Measurements from ENCODE around the gene SMYD2.

Gene SMYD2

DNA sequence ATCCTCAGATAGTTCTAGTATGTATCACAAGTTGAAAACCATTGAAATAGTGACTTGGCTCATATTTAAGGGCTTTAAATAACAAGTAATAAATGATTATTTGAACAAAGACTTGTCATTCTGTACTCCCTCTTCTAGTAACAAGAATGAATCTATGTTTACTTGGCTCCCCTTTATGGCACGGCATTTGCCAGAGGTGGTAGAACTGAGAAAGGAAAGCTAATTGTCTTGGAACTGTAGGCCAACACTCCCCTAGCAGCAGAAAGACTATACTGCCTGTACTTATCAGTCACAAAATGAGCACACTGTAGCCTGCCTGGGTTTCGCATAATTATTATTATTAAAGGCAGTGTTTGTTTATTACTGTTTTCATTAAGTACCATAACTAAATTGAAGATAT, 29.6 kb upstream of the SMYD2 start:
- Histone ChIP-seq H3K9me3 (ENCODE audit: control insufficient read depth in 1 of 2, low read length in 2 of 2) (no peaks in the 10 kb centered on the region), H3K36me3 (ENCODE audit: control insufficient read depth in 1 of 2, insufficient read depth in 2 of 2, low read length in 2 of 2) (no peaks in the 10 kb centered on the region), H3K4me3 (ENCODE audit: low read depth in 1 of 2, low read length in 2 of 2) (no peak overlapping the region), H3K27ac (ENCODE audit: low read length) (no peak overlapping the region), H3K27me3 (ENCODE audit: low read depth, low read length) (no peaks in the 10 kb centered on the region), H3K4me1 (ENCODE audit: control insufficient read depth in 1 of 2, insufficient read depth in 2 of 2, low read length in 2 of 2) (no peaks in the 10 kb centered on the region)

DNA sequence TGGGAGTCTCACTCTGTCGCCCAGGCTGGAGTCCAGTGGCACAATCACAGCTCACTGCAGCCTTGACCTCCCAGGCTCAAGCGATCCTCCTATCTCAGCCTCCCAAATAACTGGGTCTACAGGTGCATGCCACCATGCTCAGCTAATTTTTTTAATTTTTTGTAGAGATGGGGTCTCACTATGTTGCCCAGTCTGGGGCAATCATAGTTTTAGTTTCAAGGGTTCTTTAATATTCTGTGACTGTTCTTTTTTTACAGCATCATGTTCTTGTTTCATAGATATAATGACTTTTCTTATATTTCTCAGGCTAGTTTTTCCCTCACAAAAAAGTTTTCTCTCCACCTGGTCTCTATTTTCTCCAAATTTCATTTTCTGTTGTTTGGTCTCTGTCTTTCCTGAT, 25.4 kb upstream of the SMYD2 start:
- no peak overlapping the region for H3K27ac ChIP-seq (ENCODE audit: low read length)
- H3K36me3 ChIP-seq (ENCODE audit: control insufficient read depth in 1 of 2, insufficient read depth in 2 of 2, low read length in 2 of 2) = no peaks in the 10 kb centered on the region
- H3K9me3 ChIP-seq (ENCODE audit: control insufficient read depth in 1 of 2, low read length in 2 of 2) = no peaks in the 10 kb centered on the region
- H3K4me1 ChIP-seq (ENCODE audit: control insufficient read depth in 1 of 2, insufficient read depth in 2 of 2, low read length in 2 of 2) = no peaks in the 10 kb centered on the region
- H3K4me3 ChIP-seq (ENCODE audit: low read depth in 1 of 2, low read length in 2 of 2) = no peak overlapping the region
- H3K27me3 ChIP-seq (ENCODE audit: low read depth, low read length) = no peaks in the 10 kb centered on the region

DNA sequence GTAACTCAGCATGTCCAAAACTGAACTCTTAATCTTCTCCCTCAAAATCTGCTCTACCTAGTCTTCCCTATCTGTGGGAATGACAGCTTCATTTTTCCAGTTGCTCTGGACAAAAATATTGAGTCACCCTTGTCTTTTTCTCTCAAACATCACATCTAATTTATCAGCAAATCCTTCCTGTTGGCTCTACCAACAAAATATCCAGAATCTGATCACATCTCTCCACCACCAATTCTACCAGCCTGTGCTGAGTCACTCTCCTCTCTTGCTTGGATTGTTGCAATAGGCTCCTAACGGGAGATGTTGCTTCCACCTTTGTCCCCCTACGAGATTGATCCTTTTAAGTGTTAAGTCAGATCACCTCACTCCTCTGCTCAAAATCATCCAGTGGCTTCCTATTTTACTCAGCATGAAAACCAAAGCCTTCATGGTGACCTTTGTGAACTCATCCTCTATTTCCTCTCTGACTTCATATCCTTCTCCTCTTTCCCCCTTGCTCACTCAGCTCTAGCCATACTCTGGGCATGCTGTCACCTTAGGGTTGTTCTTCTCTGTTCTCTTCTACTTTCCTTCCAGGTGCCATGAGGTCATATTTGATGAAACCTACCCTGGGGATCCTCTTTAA, 21.5 kb upstream of the SMYD2 start:
- no peaks in the 10 kb centered on the region for H3K9me3 ChIP-seq (ENCODE audit: control insufficient read depth in 1 of 2, low read length in 2 of 2)
- peaks cover 8% of the 10 kb centered on the region for H3K27me3 ChIP-seq (ENCODE audit: low read depth, low read length)
- no peaks in the 10 kb centered on the region for H3K36me3 ChIP-seq (ENCODE audit: control insufficient read depth in 1 of 2, insufficient read depth in 2 of 2, low read length in 2 of 2)
- H3K4me1 ChIP-seq (ENCODE audit: control insufficient read depth in 1 of 2, insufficient read depth in 2 of 2, low read length in 2 of 2) = no peaks in the 10 kb centered on the region
- no peak overlapping the region for H3K27ac ChIP-seq (ENCODE audit: low read length)
- no peak overlapping the region for H3K4me3 ChIP-seq (ENCODE audit: low read depth in 1 of 2, low read length in 2 of 2)

DNA sequence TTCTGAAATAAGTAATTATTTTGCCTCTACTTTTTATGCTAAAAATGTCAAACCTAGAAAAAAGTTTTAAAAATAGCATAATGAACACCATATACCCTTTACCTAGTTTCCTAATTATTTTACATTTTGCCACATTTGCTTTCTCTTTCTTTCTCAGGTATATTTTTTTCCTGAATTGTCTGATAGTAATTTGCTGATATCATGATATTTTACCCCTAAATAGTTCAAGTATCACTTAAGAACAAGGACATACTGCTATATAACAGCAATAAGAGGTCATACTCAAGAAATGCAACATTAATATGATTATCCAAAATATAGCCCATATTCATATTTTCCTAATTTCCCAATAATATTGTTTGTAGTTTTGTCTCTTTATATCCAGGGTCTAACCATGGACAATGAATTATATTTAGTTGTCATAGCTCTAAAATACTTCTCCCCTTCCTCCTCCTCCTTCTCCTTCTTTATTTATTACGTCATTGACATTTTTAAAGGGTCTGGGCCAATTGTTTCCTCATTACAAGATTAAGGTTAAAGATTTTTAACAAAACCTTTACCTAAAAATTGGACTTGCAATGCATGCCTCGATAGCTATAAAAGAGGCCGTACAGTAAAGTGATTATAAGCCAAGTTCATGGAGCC, 20.3 kb upstream of the SMYD2 start:
- H3K4me3 ChIP-seq (ENCODE audit: low read depth in 1 of 2, low read length in 2 of 2) = no peak overlapping the region

DNA sequence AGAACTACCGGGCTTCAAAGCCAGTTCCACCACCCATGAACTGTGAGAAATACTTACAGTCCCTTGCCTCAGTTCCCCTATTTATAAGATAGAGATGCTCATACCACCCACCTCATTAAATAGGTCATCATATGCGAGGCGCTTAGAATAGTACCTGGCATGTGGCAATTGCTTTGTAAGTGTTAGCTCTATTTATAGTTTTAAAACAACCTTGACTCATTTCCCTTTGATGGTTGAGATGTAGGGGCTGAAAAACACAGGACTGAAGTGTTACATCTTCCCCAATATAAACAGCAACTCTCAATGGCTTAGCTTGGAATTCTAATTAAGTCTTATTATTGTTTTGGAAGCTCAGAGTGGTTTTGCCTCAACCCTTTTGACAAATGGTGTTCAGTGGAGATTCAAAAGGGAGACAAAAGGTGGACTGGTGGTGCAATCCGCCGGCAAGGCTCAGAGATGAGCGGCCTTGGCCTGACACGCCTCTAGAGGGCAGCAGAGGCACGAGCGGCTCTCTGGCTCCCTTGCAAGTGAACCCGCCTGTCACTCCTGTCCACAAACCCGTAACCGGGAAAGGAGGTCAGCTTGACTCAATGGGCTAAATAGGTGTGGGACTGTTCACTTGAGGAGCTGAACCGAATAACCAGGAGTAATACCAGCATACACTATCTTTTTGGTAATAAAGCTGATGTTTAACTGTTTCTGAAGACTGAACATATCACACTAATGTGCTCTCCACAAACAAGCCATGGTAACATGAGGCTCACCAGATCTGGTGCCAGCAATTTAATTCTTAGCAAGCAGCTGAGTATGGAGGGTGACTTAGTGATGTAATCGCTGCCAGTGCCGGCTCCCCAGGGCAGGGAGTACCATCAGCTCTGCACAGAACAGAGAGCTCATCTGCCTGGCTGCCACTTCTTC, 19.5 kb upstream of the SMYD2 start:
- no peak overlapping the region for H3K27ac ChIP-seq (ENCODE audit: low read length)

More for the DNA sequence above, 20.3 kb upstream of the SMYD2 start:
- H3K27ac ChIP-seq (ENCODE audit: low read length) = no peak overlapping the region
- no peaks in the 10 kb centered on the region for H3K36me3 ChIP-seq (ENCODE audit: control insufficient read depth in 1 of 2, insufficient read depth in 2 of 2, low read length in 2 of 2)
- peaks cover 8% of the 10 kb centered on the region for H3K27me3 ChIP-seq (ENCODE audit: low read depth, low read length)
- no peaks in the 10 kb centered on the region for H3K9me3 ChIP-seq (ENCODE audit: control insufficient read depth in 1 of 2, low read length in 2 of 2)
- no peaks in the 10 kb centered on the region for H3K4me1 ChIP-seq (ENCODE audit: control insufficient read depth in 1 of 2, insufficient read depth in 2 of 2, low read length in 2 of 2)

DNA sequence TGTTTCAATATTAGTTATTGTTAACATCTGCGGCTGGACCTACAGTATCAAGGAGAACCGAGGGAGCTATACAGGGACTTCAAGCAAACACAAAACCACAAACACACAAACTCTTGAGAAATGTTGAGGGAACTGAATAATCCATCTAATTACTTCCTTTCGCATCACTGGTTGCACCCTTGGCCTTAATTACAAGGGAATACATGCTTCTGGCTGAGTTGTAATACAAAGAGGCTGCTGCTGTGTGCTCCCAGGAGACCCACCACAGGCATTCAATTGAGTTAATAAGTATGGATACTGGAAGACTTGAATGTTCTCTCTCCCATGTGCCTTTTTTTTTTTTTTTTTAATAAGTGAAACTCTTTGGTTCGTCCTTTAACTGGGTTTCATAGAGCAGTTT, 16.8 kb upstream of the SMYD2 start:
- Histone ChIP-seq H3K4me3 (ENCODE audit: low read depth in 1 of 2, low read length in 2 of 2) (no peak overlapping the region), H3K27me3 (ENCODE audit: low read depth, low read length) (peaks cover 8% of the 10 kb centered on the region)

More for the DNA sequence above, 19.5 kb upstream of the SMYD2 start:
- H3K4me1 ChIP-seq (ENCODE audit: control insufficient read depth in 1 of 2, insufficient read depth in 2 of 2, low read length in 2 of 2) = no peaks in the 10 kb centered on the region
- no peak overlapping the region for H3K4me3 ChIP-seq (ENCODE audit: low read depth in 1 of 2, low read length in 2 of 2)
- H3K9me3 ChIP-seq (ENCODE audit: control insufficient read depth in 1 of 2, low read length in 2 of 2) = no peaks in the 10 kb centered on the region
- H3K27me3 ChIP-seq (ENCODE audit: low read depth, low read length) = peaks cover 8% of the 10 kb centered on the region
- H3K36me3 ChIP-seq (ENCODE audit: control insufficient read depth in 1 of 2, insufficient read depth in 2 of 2, low read length in 2 of 2) = no peaks in the 10 kb centered on the region

DNA sequence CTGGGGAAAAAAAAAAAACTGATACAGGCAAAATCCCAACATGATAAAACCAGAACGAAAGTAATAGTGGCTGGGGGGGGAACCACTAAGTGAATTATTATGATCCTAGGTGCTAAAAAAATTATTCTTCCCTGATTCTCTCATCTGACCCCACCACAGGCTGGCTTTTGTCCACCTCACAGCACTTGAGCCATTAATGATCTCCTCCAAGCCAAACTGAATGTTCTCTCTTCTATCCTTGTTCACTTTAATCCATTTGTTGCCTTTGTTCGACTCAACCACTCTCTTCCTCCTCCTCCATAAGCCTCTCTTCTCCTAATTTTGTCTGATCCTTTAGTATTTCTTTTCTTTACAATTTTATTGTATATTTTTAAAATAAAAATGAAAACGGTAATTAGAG, 16.0 kb upstream of the SMYD2 start:
- Histone ChIP-seq H3K27me3 (ENCODE audit: low read depth, low read length) (peaks cover 8% of the 10 kb centered on the region), H3K4me1 (ENCODE audit: control insufficient read depth in 1 of 2, insufficient read depth in 2 of 2, low read length in 2 of 2) (no peaks in the 10 kb centered on the region), H3K4me3 (ENCODE audit: low read depth in 1 of 2, low read length in 2 of 2) (no peak overlapping the region), H3K36me3 (ENCODE audit: control insufficient read depth in 1 of 2, insufficient read depth in 2 of 2, low read length in 2 of 2) (no peaks in the 10 kb centered on the region), H3K9me3 (ENCODE audit: control insufficient read depth in 1 of 2, low read length in 2 of 2) (no peaks in the 10 kb centered on the region), H3K27ac (ENCODE audit: low read length) (no peak overlapping the region)

More for the DNA sequence above, 16.8 kb upstream of the SMYD2 start:
- no peak overlapping the region for H3K27ac ChIP-seq (ENCODE audit: low read length)
- H3K36me3 ChIP-seq (ENCODE audit: control insufficient read depth in 1 of 2, insufficient read depth in 2 of 2, low read length in 2 of 2) = no peaks in the 10 kb centered on the region
- H3K9me3 ChIP-seq (ENCODE audit: control insufficient read depth in 1 of 2, low read length in 2 of 2) = no peaks in the 10 kb centered on the region
- no peaks in the 10 kb centered on the region for H3K4me1 ChIP-seq (ENCODE audit: control insufficient read depth in 1 of 2, insufficient read depth in 2 of 2, low read length in 2 of 2)

DNA sequence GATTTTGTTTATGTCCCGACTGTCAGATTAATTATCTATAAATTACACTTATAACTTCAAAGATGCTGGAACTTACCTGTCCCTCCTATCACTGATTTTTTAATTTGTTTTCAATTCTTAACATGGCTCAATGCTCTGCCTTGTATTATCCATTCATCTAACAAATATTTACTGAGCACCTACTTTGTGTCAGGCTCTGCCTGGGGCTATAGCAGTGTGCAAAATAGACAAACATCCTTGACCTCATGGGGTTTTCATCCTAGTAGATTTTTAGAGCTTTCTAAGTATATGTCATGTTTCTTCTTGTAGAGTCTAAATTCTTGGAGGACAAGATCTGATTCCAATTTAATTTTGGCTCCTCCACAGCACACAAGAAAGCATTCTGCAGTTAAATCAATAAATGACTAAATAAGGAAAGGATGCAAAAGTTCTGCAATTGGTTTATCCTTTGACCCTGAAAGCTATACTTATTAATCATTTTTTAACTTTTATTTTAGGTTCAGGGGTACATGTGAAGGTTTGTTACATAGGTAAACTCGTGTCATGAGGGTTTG, 10.8 kb upstream of the SMYD2 start:
- Histone ChIP-seq H3K4me1 (ENCODE audit: control insufficient read depth in 1 of 2, insufficient read depth in 2 of 2, low read length in 2 of 2) (no peaks in the 10 kb centered on the region), H3K36me3 (ENCODE audit: control insufficient read depth in 1 of 2, insufficient read depth in 2 of 2, low read length in 2 of 2) (no peaks in the 10 kb centered on the region), H3K4me3 (ENCODE audit: low read depth in 1 of 2, low read length in 2 of 2) (no peak overlapping the region), H3K9me3 (ENCODE audit: control insufficient read depth in 1 of 2, low read length in 2 of 2) (no peaks in the 10 kb centered on the region), H3K27me3 (ENCODE audit: low read depth, low read length) (no peaks in the 10 kb centered on the region), H3K27ac (ENCODE audit: low read length) (no peak overlapping the region)

DNA sequence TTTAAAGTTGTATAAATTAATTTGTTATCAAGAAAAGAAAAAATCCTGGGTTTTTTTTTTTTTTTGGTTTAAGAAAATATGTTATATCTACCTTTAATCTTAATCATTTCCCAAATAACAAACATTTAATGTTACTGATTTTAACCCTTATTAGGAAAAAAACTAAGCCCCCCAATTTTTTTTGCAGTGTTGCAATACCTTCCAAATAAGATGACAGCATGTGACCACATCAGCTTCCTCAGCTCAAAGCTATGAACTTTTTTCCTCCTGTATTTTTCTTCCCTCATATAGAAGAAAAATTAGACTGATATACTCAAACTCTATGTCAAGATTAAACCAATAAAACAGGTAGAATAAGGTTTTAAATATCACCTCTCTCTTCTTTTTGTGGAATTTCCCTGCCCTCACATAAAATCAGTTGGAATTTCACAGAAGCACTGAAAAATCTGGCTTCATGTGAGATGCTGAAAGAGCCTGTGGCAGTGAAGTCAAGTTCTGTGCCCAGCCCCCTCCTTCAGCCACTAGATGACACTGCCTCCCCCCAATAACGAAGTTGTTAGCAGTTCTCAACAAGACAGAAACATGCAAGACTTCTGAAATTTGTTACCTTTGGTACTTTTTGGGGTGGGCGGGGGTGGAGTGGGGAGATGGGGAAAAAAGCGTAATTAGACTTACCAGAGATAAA, 9.6 kb upstream of the SMYD2 start:
- H3K36me3 ChIP-seq (ENCODE audit: control insufficient read depth in 1 of 2, insufficient read depth in 2 of 2, low read length in 2 of 2) = no peaks in the 10 kb centered on the region
- H3K27ac ChIP-seq (ENCODE audit: low read length) = no peak overlapping the region
- H3K9me3 ChIP-seq (ENCODE audit: control insufficient read depth in 1 of 2, low read length in 2 of 2) = no peaks in the 10 kb centered on the region
- H3K4me1 ChIP-seq (ENCODE audit: control insufficient read depth in 1 of 2, insufficient read depth in 2 of 2, low read length in 2 of 2) = no peaks in the 10 kb centered on the region
- H3K27me3 ChIP-seq (ENCODE audit: low read depth, low read length) = no peaks in the 10 kb centered on the region
- no peak overlapping the region for H3K4me3 ChIP-seq (ENCODE audit: low read depth in 1 of 2, low read length in 2 of 2)

DNA sequence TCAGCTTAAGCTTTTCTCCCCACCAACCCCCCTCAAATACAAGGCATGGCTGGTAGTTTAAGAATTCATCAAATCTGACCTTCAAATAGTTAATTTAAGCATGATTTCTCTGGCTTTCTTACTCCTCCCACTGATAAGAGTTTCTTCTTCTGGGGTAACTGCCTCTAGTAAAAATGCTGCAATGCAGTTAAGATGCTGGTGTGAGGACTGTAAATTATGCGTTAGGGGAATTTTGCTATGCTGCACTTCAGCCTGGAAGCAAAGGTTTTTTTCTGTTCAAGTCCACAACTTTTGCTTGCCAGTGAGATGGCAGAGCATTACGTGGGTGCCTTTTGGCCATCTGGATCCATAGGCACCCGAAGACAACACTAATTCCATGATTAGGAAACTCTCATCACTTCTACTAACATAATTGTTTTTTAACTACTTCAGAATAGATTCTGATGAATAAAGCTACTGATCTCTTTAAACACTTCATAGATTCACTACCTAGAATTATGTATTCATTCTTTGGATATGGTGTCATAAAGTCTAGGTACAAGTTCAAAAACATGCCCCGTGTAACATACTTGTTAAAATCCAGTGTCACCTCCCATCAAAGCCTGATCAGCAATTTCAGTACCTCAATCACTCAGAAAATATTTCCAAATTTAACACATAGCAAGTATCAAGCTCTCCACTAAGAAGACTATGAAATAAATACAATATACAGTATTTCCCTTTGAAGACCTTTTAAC, 8.8 kb upstream of the SMYD2 start:
- H3K27me3 ChIP-seq (ENCODE audit: low read depth, low read length) = no peaks in the 10 kb centered on the region
- H3K9me3 ChIP-seq (ENCODE audit: control insufficient read depth in 1 of 2, low read length in 2 of 2) = no peaks in the 10 kb centered on the region
- H3K36me3 ChIP-seq (ENCODE audit: control insufficient read depth in 1 of 2, insufficient read depth in 2 of 2, low read length in 2 of 2) = no peaks in the 10 kb centered on the region
- no peak overlapping the region for H3K27ac ChIP-seq (ENCODE audit: low read length)
- H3K4me3 ChIP-seq (ENCODE audit: low read depth in 1 of 2, low read length in 2 of 2) = no peak overlapping the region
- no peaks in the 10 kb centered on the region for H3K4me1 ChIP-seq (ENCODE audit: control insufficient read depth in 1 of 2, insufficient read depth in 2 of 2, low read length in 2 of 2)
